OCI-LY7 (cell line): Measurements from ENCODE around the gene WDFY4. TPM values are rescaled to one million over a fixed set of nuclear protein-coding genes. Genes with fewer than 3 reads are reported as not detected.
A peak's percentile ranks its signal among the peaks of the same experiment; 100 is the strongest.

Experiments
- BruUV-seq: library from RNA; stranded (reverse); fragments of 400-500 nt; replicated peaks from 2 replicates; lab custom pipeline; 2021; lab: Mats Ljungman, UMichigan
- CTCF ChIA-PET: fragments of 300-600 bp; sonication (Branson Sonifier 250); formaldehyde crosslinking; loops from one replicate; lab custom pipeline; 2022; ENCODE audit warnings: antibody characterized with exemption; ENCODE audit not compliant: unreplicated experiment; lab: Charles Lee
- POLR2A ChIA-PET: fragments of 300-600 bp; sonication (Branson Sonifier 250); formaldehyde crosslinking; loops from one replicate; lab custom pipeline; 2022; ENCODE audit warnings: antibody characterized with exemption; lab: Charles Lee
- DNase-seq: peaks from one replicate; pipeline ENCODE4 v3.0.0-alpha.2; 2015; ENCODE audit warnings: low spot score
- H2AFZ ChIP-seq: fragments of 200-600 bp; sonication (generic), shearing (Covaris generic); 2 replicates; pipeline ENCODE4 v1.6.1; 2014; ENCODE audit warnings: mild to moderate bottlenecking, antibody characterized with exemption, low read length, moderate library complexity
- H3K27ac ChIP-seq: fragments of 200-600 bp; sonication (generic); 2 replicates; pipeline ENCODE4 v1.5.1; 2014; ENCODE audit warnings: mixed run types, low read depth, mild to moderate bottlenecking, moderate library complexity, low read length, inconsistent platforms; ENCODE audit not compliant: poor library complexity, severe bottlenecking
- H3K36me3 ChIP-seq: fragments of 200-600 bp; sonication (generic); 2 replicates; pipeline ENCODE4 v1.6.1; 2014; ENCODE audit warnings: mild to moderate bottlenecking, antibody characterized with exemption, low read length, moderate library complexity, mixed read lengths; ENCODE audit not compliant: insufficient read depth
- H3K4me1 ChIP-seq: fragments of 200-600 bp; sonication (generic); 2 replicates; pipeline ENCODE4 v1.5.1; 2014; ENCODE audit warnings: mild to moderate bottlenecking, low read length; ENCODE audit not compliant: insufficient read depth, poor library complexity, severe bottlenecking
- H3K4me2 ChIP-seq: fragments of 200-600 bp; sonication (generic); 2 replicates; pipeline ENCODE4 v1.6.1; 2014; ENCODE audit warnings: mild to moderate bottlenecking, low read length
- H3K4me3 ChIP-seq: fragments of 200-600 bp; sonication (generic); 2 replicates; pipeline ENCODE4 v1.5.1; 2014; ENCODE audit warnings: mild to moderate bottlenecking, low read depth, low read length; ENCODE audit not compliant: poor library complexity, severe bottlenecking
- H3K79me2 ChIP-seq: fragments of 200-600 bp; sonication (generic); 2 replicates; pipeline ENCODE4 v1.6.1; 2016; ENCODE audit warnings: low read depth, mild to moderate bottlenecking, low read length, moderate library complexity, mixed read lengths; ENCODE audit not compliant: insufficient read depth
- H3K9me2 ChIP-seq: fragments of 200-600 bp; sonication (generic); 2 replicates; pipeline ENCODE4 v1.6.1; 2016; ENCODE audit warnings: mild to moderate bottlenecking, low read length, mixed read lengths; ENCODE audit not compliant: insufficient read depth
- H3K9me3 ChIP-seq: fragments of 200-600 bp; sonication (generic); 2 replicates; pipeline ENCODE4 v1.6.1; 2014; ENCODE audit warnings: mild to moderate bottlenecking, mixed run types, low read length, mixed read lengths
- H4K20me1 ChIP-seq: fragments of 200-600 bp; sonication (generic); 2 replicates; pipeline ENCODE4 v1.6.1; 2014; ENCODE audit warnings: mild to moderate bottlenecking, antibody characterized with exemption, low read length, moderate library complexity, mixed read lengths; ENCODE audit not compliant: insufficient read depth
- EZH2phosphoT487 ChIP-seq: fragments of 200-600 bp; sonication (generic); IDR thresholded peaks from 2 replicates; pipeline ENCODE4 v1.6.1; 2018; ENCODE audit warnings: low read depth, borderline replicate concordance, mild to moderate bottlenecking, mixed run types, antibody characterized with exemption, low read length, moderate library complexity, mixed read lengths
- intact Hi-C: fragments of 100-400 bp; cut with micrococcal nuclease; formaldehyde crosslinking; loops from one replicate; pipeline ENCODE4 v1.10.0; 2022; ENCODE audit not compliant: unreplicated experiment
- total RNA-seq, 2 experiments: library from RNA; depleted of rRNA in 1 of 2; stranded (reverse); fragments of >200 nt in 1 of 2; shearing (Covaris generic) in 1 of 2; gene quantifications; 2 replicates each; pipeline ENCODE4 v1.2.3, GENCODE V29; 2014 to 2022
- TF ChIP-seq, protein P1 (sequence below): fragments of 200-600 bp; sonication (generic); conservative IDR thresholded peaks from 2 replicates; pipeline ENCODE4 v1.5.1; 2014; ENCODE audit warnings: mild to moderate bottlenecking, antibody characterized with exemption, low read length, moderate library complexity, mixed read lengths

The WDFY4 gene
- total RNA-seq, 2 experiments from 2014 or later: 51.5 to 85.6 TPM

- TF ChIP-seq, protein P1, sequence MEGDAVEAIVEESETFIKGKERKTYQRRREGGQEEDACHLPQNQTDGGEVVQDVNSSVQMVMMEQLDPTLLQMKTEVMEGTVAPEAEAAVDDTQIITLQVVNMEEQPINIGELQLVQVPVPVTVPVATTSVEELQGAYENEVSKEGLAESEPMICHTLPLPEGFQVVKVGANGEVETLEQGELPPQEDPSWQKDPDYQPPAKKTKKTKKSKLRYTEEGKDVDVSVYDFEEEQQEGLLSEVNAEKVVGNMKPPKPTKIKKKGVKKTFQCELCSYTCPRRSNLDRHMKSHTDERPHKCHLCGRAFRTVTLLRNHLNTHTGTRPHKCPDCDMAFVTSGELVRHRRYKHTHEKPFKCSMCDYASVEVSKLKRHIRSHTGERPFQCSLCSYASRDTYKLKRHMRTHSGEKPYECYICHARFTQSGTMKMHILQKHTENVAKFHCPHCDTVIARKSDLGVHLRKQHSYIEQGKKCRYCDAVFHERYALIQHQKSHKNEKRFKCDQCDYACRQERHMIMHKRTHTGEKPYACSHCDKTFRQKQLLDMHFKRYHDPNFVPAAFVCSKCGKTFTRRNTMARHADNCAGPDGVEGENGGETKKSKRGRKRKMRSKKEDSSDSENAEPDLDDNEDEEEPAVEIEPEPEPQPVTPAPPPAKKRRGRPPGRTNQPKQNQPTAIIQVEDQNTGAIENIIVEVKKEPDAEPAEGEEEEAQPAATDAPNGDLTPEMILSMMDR: no peak
- no peak for TF ChIP-seq EZH2phosphoT487
- Histone ChIP-seq H4K20me1 (no peaks in the 10 kb centered on the region), H3K79me2 (no peaks in the 10 kb centered on the region), H3K36me3 (no peaks in the 10 kb centered on the region), H3K4me2 (no peak overlapping the region), H3K27ac (no peak overlapping the region), H3K4me1 (peaks cover 9% of the 10 kb centered on the region), H3K9me2 (no peaks in the 10 kb centered on the region), H3K4me3 (no peak overlapping the region), H3K9me3 (no peaks in the 10 kb centered on the region), H2AFZ (no peak overlapping the region)
- POLR2A ChIA-PET: no interaction called here
- CTCF ChIA-PET: no interaction called here
- no peak for DNase-seq
- no TSS peak for BruUV-seq
- intact Hi-C loops: no loop called here
These were observed 337.0 kb downstream of the WDFY4 start for GRCh38 chr10:49021685-49022084.

- no peak for DNase-seq
- BruUV-seq: no TSS peak
- intact Hi-C loops: no loop called here
- no peak for TF ChIP-seq EZH2phosphoT487
- TF ChIP-seq, protein P1: no peak
- CTCF ChIA-PET: no interaction called here
- H3K4me2 ChIP-seq: no peak overlapping the region
- no peaks in the 10 kb centered on the region for H3K9me2 ChIP-seq
- no peak overlapping the region for H3K4me3 ChIP-seq
- peak overlapping the region; percentile 20; the same call in 1 of the 2 replicates for H2AFZ ChIP-seq
- H4K20me1 ChIP-seq: no peaks in the 10 kb centered on the region
- POLR2A ChIA-PET: interaction anchor here (0.6 to 0.7 kb wide), 2 partner anchors 25 to 232 kb away, joined by 3 to 4 read pairs; no protein-coding TSS in a partner anchor
- H3K27ac ChIP-seq: no peak overlapping the region
- H3K4me1 ChIP-seq: peaks cover 12% of the 10 kb centered on the region
- H3K9me3 ChIP-seq: no peaks in the 10 kb centered on the region
- H3K36me3 ChIP-seq: no peaks in the 10 kb centered on the region
- H3K79me2 ChIP-seq: no peaks in the 10 kb centered on the region
These were observed 338.4 kb downstream of the WDFY4 start for GRCh38 chr10:49023071-49023470.

DNA sequence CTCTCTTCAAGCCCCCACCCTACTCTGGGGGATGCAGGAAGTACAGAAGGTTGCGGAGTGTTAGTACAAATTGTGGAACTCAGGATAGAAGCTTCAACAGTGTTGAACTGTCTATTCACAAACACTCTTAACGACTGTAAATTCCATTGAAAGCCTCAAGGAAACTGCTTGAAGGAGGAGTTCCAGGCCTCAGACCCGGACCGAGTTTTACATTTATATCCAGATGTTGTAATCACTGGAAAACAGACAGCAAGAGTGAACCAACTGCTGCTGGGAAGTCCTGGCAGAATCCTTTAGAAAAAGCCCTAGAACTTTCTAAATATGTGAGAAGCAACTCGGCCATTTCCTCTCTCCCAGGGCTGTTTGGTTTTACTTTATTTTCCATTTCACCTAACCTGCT is 339.1 kb downstream of the WDFY4 start:
- ChIA-PET CTCF (no interaction called here), POLR2A (interaction anchor here (0.6 kb wide), 1 partner anchor 233 kb away, joined by 4 read pairs; no protein-coding TSS in a partner anchor)
- Histone ChIP-seq H3K9me2 (no peaks in the 10 kb centered on the region), H3K27ac (no peak overlapping the region), H3K79me2 (no peaks in the 10 kb centered on the region), H4K20me1 (no peaks in the 10 kb centered on the region), H3K9me3 (no peaks in the 10 kb centered on the region), H3K4me1 (peaks cover 12% of the 10 kb centered on the region), H3K4me2 (no peak overlapping the region), H3K36me3 (no peaks in the 10 kb centered on the region), H2AFZ (peak overlapping the region; percentile 20; the same call in 1 of the 2 replicates), H3K4me3 (no peak overlapping the region)
- intact Hi-C loops: no loop called here
- no TSS peak for BruUV-seq
- no peak for DNase-seq
- no peak for TF ChIP-seq EZH2phosphoT487
- TF ChIP-seq, protein P1: no peak
